ENCODE measurements around the gene MRC2.
"Not testable (repeated sequence)": the region's sequence is repeated elsewhere in the genome, so short reads cannot be mapped to it uniquely, and the experiment has no call there.

The MRC2 gene

GRCh38 chr17:62674363-62674739 lies 46.9 kb downstream of the MRC2 start:
- DNase-seq, result no peak
- intact Hi-C loops (cut with DNase I), result no loop called here

- intact Hi-C loops (cut with DNase I), result no loop called here
- DNase-seq, result no peak
Observed at GRCh38 chr17:62674841-62675240, 47.4 kb downstream of the MRC2 start.

- intact Hi-C loops (cut with DNase I), result no loop called here
- DNase-seq, result peak in 41 of 42 donors; percentile 29 to 83 (median 69)
Observed at GRCh38 chr17:62675260-62675659, 47.8 kb downstream of the MRC2 start.

GRCh38 chr17:62675701-62676100 lies 48.2 kb downstream of the MRC2 start:
- DNase-seq, result no peak

GRCh38 chr17:62676231-62676943 lies 48.9 kb downstream of the MRC2 start:
- intact Hi-C loops (cut with DNase I), result no loop called here
- DNase-seq, result no peak

More at GRCh38 chr17:62675701-62676100, 48.2 kb downstream of the MRC2 start:
- intact Hi-C loops (cut with DNase I), result no loop called here

GRCh38 chr17:62676952-62677596 lies 49.6 kb downstream of the MRC2 start:
- intact Hi-C loops (cut with DNase I), result no loop called here
- peak in 7 of 42 donors; percentile 38 to 55 (median 44) for DNase-seq

- intact Hi-C loops (cut with DNase I), result no loop called here
- DNase-seq, result no peak
Observed at GRCh38 chr17:62678214-62678919, 50.9 kb downstream of the MRC2 start.

- no peak for DNase-seq
- intact Hi-C loops (cut with DNase I), result no loop called here
Observed at GRCh38 chr17:62679866-62680377, 52.5 kb downstream of the MRC2 start.

- peak in 23 of 42 donors; percentile 21 to 78 (median 41) for DNase-seq
- intact Hi-C loops (cut with DNase I), result no loop called here
Observed at GRCh38 chr17:62680541-62681052, 53.1 kb downstream of the MRC2 start.

GRCh38 chr17:62681061-62681938 lies 53.8 kb downstream of the MRC2 start:
- intact Hi-C loops (cut with DNase I), result no loop called here
- DNase-seq, result no peak

- intact Hi-C loops (cut with DNase I), result no loop called here
- DNase-seq, result peak in 21 of 42 donors; percentile 22 to 77 (median 51)
Observed at GRCh38 chr17:62681939-62682381, 54.5 kb downstream of the MRC2 start.

- no peak for DNase-seq
- intact Hi-C loops (cut with DNase I), result no loop called here
Observed at GRCh38 chr17:62684179-62684578, 56.7 kb downstream of the MRC2 start.

GRCh38 chr17:62687997-62688396 lies 60.5 kb downstream of the MRC2 start:
- intact Hi-C loops (cut with DNase I), result no loop called here
- no peak for DNase-seq

GRCh38 chr17:62688398-62689160 lies 61.1 kb downstream of the MRC2 start:
- no peak for DNase-seq
- intact Hi-C loops (cut with DNase I), result no loop called here

- intact Hi-C loops (cut with DNase I), result no loop called here
- no peak for DNase-seq
Observed at GRCh38 chr17:62689441-62690167, 62.1 kb downstream of the MRC2 start.

GRCh38 chr17:62690168-62690897 lies 62.9 kb downstream of the MRC2 start:
- intact Hi-C loops (cut with DNase I), result no loop called here
- no peak for DNase-seq

- intact Hi-C loops (cut with DNase I); DNase-seq: not testable (repeated sequence)
Observed at GRCh38 chr17:62691589-62691915, 64.1 kb downstream of the MRC2 start.
